NOMO-1 treated with dmso at 0.1 percent for 144 hours (cell line): Measurements from ENCODE around the gene HELQ.
A peak's percentile ranks its signal among the peaks of the same experiment; 100 is the strongest.
"Not testable (repeated sequence)": the region's sequence is repeated elsewhere in the genome, so short reads cannot be mapped to it uniquely, and the experiment has no call there.

Source experiments
- DNase-seq: peaks from one replicate; lab custom pipeline; 2025; ENCODE audit not compliant: unreplicated experiment; lab: John Stamatoyannopoulos, UW

Gene HELQ

GRCh38 chr4:83455281-83456183, at the start of gene HELQ, which contains the start of gene MRPS18C:
HELQ (minus strand) TSS chr4:83455823; CDS start chr4:83455693, 130 bp downstream.
MRPS18C (plus strand) TSS chr4:83456058; CDS start chr4:83456078, 20 bp downstream.
- peak; percentile 98 for DNase-seq

GRCh38 chr4:83504996-83505395, 49.4 kb upstream of the HELQ start:
- DNase-seq: no peak

GRCh38 chr4:83504503-83504902, 48.9 kb upstream of the HELQ start:
- no peak for DNase-seq

GRCh38 chr4:83503974-83504373, 48.4 kb upstream of the HELQ start:
- no peak for DNase-seq

- DNase-seq: not testable (repeated sequence)
These were observed 46.0 kb upstream of the HELQ start for GRCh38 chr4:83501671-83502070.

- no peak for DNase-seq
These were observed 42.6 kb upstream of the HELQ start for GRCh38 chr4:83498187-83498586.

GRCh38 chr4:83496085-83496917, 40.7 kb upstream of the HELQ start:
- not testable (repeated sequence) for DNase-seq

- no peak for DNase-seq
These were observed 35.3 kb upstream of the HELQ start for GRCh38 chr4:83490876-83491450.

- no peak for DNase-seq
These were observed 34.2 kb upstream of the HELQ start for GRCh38 chr4:83489711-83490326.

- no peak for DNase-seq
These were observed 31.0 kb upstream of the HELQ start for GRCh38 chr4:83486457-83487129.

- DNase-seq: peak; percentile 92
These were observed 29.2 kb upstream of the HELQ start, which contains the start of gene ABRAXAS1 for GRCh38 chr4:83484500-83485461. ABRAXAS1 (minus strand) TSS chr4:83485100; CDS start chr4:83485072, 28 bp downstream.

GRCh38 chr4:83473966-83474365, 18.3 kb upstream of the HELQ start:
- no peak for DNase-seq

- DNase-seq: no peak
These were observed 17.8 kb upstream of the HELQ start for GRCh38 chr4:83473423-83473822.

- DNase-seq: no peak
These were observed 520 bp upstream of the HELQ start for GRCh38 chr4:83456184-83456501.

GRCh38 chr4:83454686-83455085, 937 bp downstream of the HELQ start:
- no peak for DNase-seq

- DNase-seq: no peak
These were observed 6.6 kb downstream of the HELQ start for GRCh38 chr4:83449009-83449408.

- DNase-seq: no peak
These were observed 14.7 kb downstream of the HELQ start for GRCh38 chr4:83440899-83441298.

- no peak for DNase-seq
These were observed 15.3 kb downstream of the HELQ start for GRCh38 chr4:83440148-83440814.

GRCh38 chr4:83438719-83439118, 16.9 kb downstream of the HELQ start:
- no peak for DNase-seq
